ENCODE measurements around the gene GOPC.

DNA sequence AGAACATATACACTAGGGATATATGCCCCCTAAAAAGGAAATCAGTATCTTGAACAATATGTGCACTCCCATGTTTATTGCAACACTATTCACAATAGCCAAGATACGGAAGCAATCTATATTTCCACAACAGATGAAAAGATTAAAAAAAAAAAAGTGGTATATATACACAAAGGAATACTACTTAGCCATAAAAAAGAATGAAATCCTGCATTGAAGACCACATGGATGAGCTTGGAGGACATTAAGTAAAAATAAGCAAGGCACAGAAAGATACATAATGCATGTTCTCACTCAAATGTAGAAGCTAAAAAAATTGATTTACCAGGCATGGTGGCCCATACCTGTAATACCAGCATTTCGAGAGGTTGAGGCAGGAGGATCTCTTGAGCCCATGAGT is 4.6 kb downstream of the GOPC start:
- no peak for TF ChIP-seq CTCF (IDR thresholded peaks at IDR 0.05; ENCODE audit: insufficient read depth, low read length)
- no peak for TF ChIP-seq POLR2AphosphoS5 (IDR thresholded peaks at IDR 0.05; ENCODE audit: low read depth)
